HG03558 (cell line): ENCODE results near the gene TENM3.
"Not testable (repeated sequence)": the region's sequence is repeated elsewhere in the genome, so short reads cannot be mapped to it uniquely, and the experiment has no call there.

Experiments
- ATAC-seq: cut with Tn5 transposase; IDR thresholded peaks from one replicate; pipeline ENCODE4 v1.9.1; 2021; ENCODE audit warnings: moderate number of reproducible peaks; ENCODE audit not compliant: unreplicated experiment; ENCODE audit errors: extremely low read depth

The TENM3 gene

GRCh38 chr4:182243204-182243603 is at the start of gene TENM3:
TSS of gene TENM3 (plus strand) at chr4:182243402. CDS start at chr4:182324021, 80,619 bp downstream.
- not testable (repeated sequence) for ATAC-seq

- ATAC-seq: no peak
Measured at GRCh38 chr4:182194091-182194824, 48.9 kb upstream of the TENM3 start.

- ATAC-seq: no peak
Measured at GRCh38 chr4:182197611-182198010, 45.6 kb upstream of the TENM3 start.

- ATAC-seq: no peak
Measured at GRCh38 chr4:182201871-182202270, 41.3 kb upstream of the TENM3 start.

- ATAC-seq: no peak
Measured at GRCh38 chr4:182202650-182203049, 40.6 kb upstream of the TENM3 start.

- no peak for ATAC-seq
Measured at GRCh38 chr4:182203872-182204411, 39.3 kb upstream of the TENM3 start.

- ATAC-seq: no peak
Measured at GRCh38 chr4:182205306-182205705, 37.9 kb upstream of the TENM3 start.

- ATAC-seq: no peak
Measured at GRCh38 chr4:182206266-182206665, 36.9 kb upstream of the TENM3 start.

- no peak for ATAC-seq
Measured at GRCh38 chr4:182206916-182207315, 36.3 kb upstream of the TENM3 start.

GRCh38 chr4:182207830-182208396 is 35.3 kb upstream of the TENM3 start:
- ATAC-seq: no peak

- no peak for ATAC-seq
Measured at GRCh38 chr4:182208526-182209050, 34.6 kb upstream of the TENM3 start.

GRCh38 chr4:182212211-182212761 is 30.9 kb upstream of the TENM3 start:
- ATAC-seq: no peak

- no peak for ATAC-seq
Measured at GRCh38 chr4:182213004-182213403, 30.2 kb upstream of the TENM3 start.

GRCh38 chr4:182215148-182215547 is 28.1 kb upstream of the TENM3 start:
- no peak for ATAC-seq

GRCh38 chr4:182216005-182216404 is 27.2 kb upstream of the TENM3 start:
- no peak for ATAC-seq

GRCh38 chr4:182219411-182220056 is 23.7 kb upstream of the TENM3 start:
- ATAC-seq: no peak

GRCh38 chr4:182221987-182222386 is 21.2 kb upstream of the TENM3 start:
- no peak for ATAC-seq

- no peak for ATAC-seq
Measured at GRCh38 chr4:182222766-182223165, 20.4 kb upstream of the TENM3 start.

- no peak for ATAC-seq
Measured at GRCh38 chr4:182223708-182224107, 19.5 kb upstream of the TENM3 start.

- no peak for ATAC-seq
Measured at GRCh38 chr4:182224192-182224850, 18.9 kb upstream of the TENM3 start.
